ENCODE data around the gene PRKCSH. TPM values are rescaled to one million over a fixed set of nuclear protein-coding genes. Genes with fewer than 3 reads are reported as not detected.

Gene PRKCSH
- total and polyA plus RNA-seq, 10 of the 15 experiments (the other 5 are each of a cell fraction or from before 2014, with no cell fraction given): 1.1 to 280 (median 44.1) TPM

- ChIA-PET POLR2A (interaction anchor here (0.7 kb wide), 1 partner anchor 36 kb away, joined by 4 read pairs; no protein-coding TSS in a partner anchor), CTCF (interaction anchor here (1.1 kb wide), 1 partner anchor 61 kb away, joined by 3 read pairs; no protein-coding TSS in a partner anchor), SMC1A (ENCODE audit: uncharacterized antibody, unreplicated experiment) (no interaction called here), RAD21 (ENCODE audit: unreplicated experiment) (no interaction called here)
- intact Hi-C loops (cut with micrococcal nuclease; ENCODE audit: unreplicated experiment): loop anchor here (5.0 kb wide), 1 partner anchor 146 kb away; no protein-coding TSS in a partner anchor
- H3K4me1 ChIP-seq (ENCODE audit: control insufficient read depth, insufficient read depth, low read length): peaks cover 11% of the 10 kb centered on the region
- H3K4me3 ChIP-seq: no peak overlapping the region
- peaks cover 10 to 20% of the 10 kb centered on the region in 2 experiments; a peak in 3 of 4 replicates for H3K36me3 ChIP-seq (ENCODE audit: control insufficient read depth in 2 of 2, insufficient read depth in 2 of 2, low read length in 1 of 2)
- H3K27ac ChIP-seq (ENCODE audit: control insufficient read depth, insufficient read depth): no peak overlapping the region
- BruUV-seq (replicated peaks): no TSS peak
- ATAC-seq (no peak), DNase-seq (ENCODE audit: low read depth, low spot score) (no peak), FAIRE-seq (no peak)
- TF ChIP-seq SPI1 (IDR thresholded peaks at IDR 0.05; ENCODE audit: borderline replicate concordance, insufficient read depth, low read depth, low read length): peak; percentile 53; the same call in 1 of the 2 replicates
- peak; percentile 27 to 28; a peak in 1 of 4 replicates for TF ChIP-seq IKZF2 (IDR thresholded peaks at IDR 0.05)
- 0 out of 2 replicates have a peak, but pooled peaks have one; percentile 29 for TF ChIP-seq TCF12 (IDR thresholded peaks at IDR 0.05; ENCODE audit: low read depth, low read length)
- TF ChIP-seq RFX5 (IDR thresholded peaks at IDR 0.05; ENCODE audit: low read depth, low read length): no peak
- H2AFZ ChIP-seq (ENCODE audit: control insufficient read depth, low read depth, low read length): no peak overlapping the region
- no peaks in the 10 kb centered on the region for H3K27me3 ChIP-seq (replicated peaks in 1 of 2; ENCODE audit: control insufficient read depth in 2 of 2, insufficient read depth in 2 of 2, low read length in 1 of 2)
- in situ Hi-C loops (cut with MboI): no loop called here
- peak overlapping the region; percentile 18; the same call in 1 of the 2 replicates for H3K4me2 ChIP-seq (ENCODE audit: control insufficient read depth, insufficient read depth)
- H3K9ac ChIP-seq (ENCODE audit: control insufficient read depth, insufficient read depth, low read length): no peak overlapping the region
- 76% methylated on average over 9 of the region's 9 CpGs for WGBS (ENCODE audit: insufficient coverage, insufficient replicate concordance, low lambda C conversion rate, missing lambda C conversion rate)
- no peaks in the 10 kb centered on the region for H3K9me3 ChIP-seq (replicated peaks; ENCODE audit: control insufficient read depth, insufficient read depth, low read length)
- no peaks in the 10 kb centered on the region for H4K20me1 ChIP-seq (ENCODE audit: control insufficient read depth, insufficient read depth)
- H3K79me2 ChIP-seq (ENCODE audit: control insufficient read depth, insufficient read depth, low read length): peaks cover 15% of the 10 kb centered on the region
Measured at GRCh38 chr19:11437955-11438354, 2.5 kb downstream of the PRKCSH start.

GRCh38 chr19:11444059-11444458, 8.6 kb downstream of the PRKCSH start:
- WGBS (ENCODE audit: insufficient coverage, insufficient replicate concordance, low lambda C conversion rate, missing lambda C conversion rate): 68% methylated on average over 5 of the region's 5 CpGs
- H3K27ac ChIP-seq (ENCODE audit: control insufficient read depth, insufficient read depth): no peak overlapping the region
- H3K9ac ChIP-seq (ENCODE audit: control insufficient read depth, insufficient read depth, low read length): no peak overlapping the region
- H2AFZ ChIP-seq (ENCODE audit: control insufficient read depth, low read depth, low read length): no peak overlapping the region
- no peaks in the 10 kb centered on the region for H3K9me3 ChIP-seq (replicated peaks; ENCODE audit: control insufficient read depth, insufficient read depth, low read length)
- 0 out of 2 replicates have a peak, but pooled peaks cover under 1% of the 10 kb centered on the region for H3K4me1 ChIP-seq (ENCODE audit: control insufficient read depth, insufficient read depth, low read length)
- in situ Hi-C loops (cut with MboI): no loop called here
- ChIA-PET CTCF (interaction anchor here (0.6 to 2.2 kb wide), 6 partner anchors 8 to 258 kb away, joined by 3 to 15 read pairs (median 6); partner anchors contain the start of genes ODAD3 and PRKCSH), POLR2A (interaction anchor here (0.6 to 1.6 kb wide), 5 partner anchors 8 to 139 kb away, joined by 3 to 4 read pairs (median 3); partner anchors contain the start of genes ODAD3 and PRKCSH), RAD21 (ENCODE audit: unreplicated experiment) (interaction anchor here (0.9 to 1.1 kb wide), 3 partner anchors 62 to 67 kb away, joined by 3 to 7 read pairs (median 6); no protein-coding TSS in a partner anchor), SMC1A (ENCODE audit: uncharacterized antibody, unreplicated experiment) (interaction anchor here (0.8 to 1.2 kb wide), 2 partner anchors 63 to 98 kb away, joined by 3 read pairs; partner anchors contain the start of genes CCDC159 and TMEM205)
- no peaks in the 10 kb centered on the region for H4K20me1 ChIP-seq (ENCODE audit: control insufficient read depth, insufficient read depth)
- H3K27me3 ChIP-seq (replicated peaks in 1 of 2; ENCODE audit: control insufficient read depth in 2 of 2, insufficient read depth in 2 of 2, low read length in 1 of 2): no peaks in the 10 kb centered on the region
- H3K79me2 ChIP-seq (ENCODE audit: control insufficient read depth, insufficient read depth, low read length): no peaks in the 10 kb centered on the region
- no TSS peak for BruUV-seq (replicated peaks)
- TF ChIP-seq KLF5 (IDR thresholded peaks at IDR 0.05; ENCODE audit: partially characterized antibody): no peak
- TF ChIP-seq ZBED1 (IDR thresholded peaks at IDR 0.05; ENCODE audit: borderline replicate concordance): no peak
- TF ChIP-seq BMI1 (IDR thresholded peaks at IDR 0.05; ENCODE audit: borderline replicate concordance): no peak
- no peak for TF ChIP-seq NR2C1 (IDR thresholded peaks at IDR 0.05)
- TF ChIP-seq IRF4 (IDR thresholded peaks at IDR 0.05; ENCODE audit: low read depth, low read length): no peak
- H3K4me3 ChIP-seq: no peak overlapping the region
- no peak for FAIRE-seq
- DNase-seq (ENCODE audit: low read depth, low spot score): no peak
- intact Hi-C loops (cut with micrococcal nuclease; ENCODE audit: unreplicated experiment): no loop called here
- no peak overlapping the region for H3K4me2 ChIP-seq (ENCODE audit: control insufficient read depth, insufficient read depth)
- H3K36me3 ChIP-seq (ENCODE audit: control insufficient read depth in 2 of 2, insufficient read depth in 2 of 2, low read length in 1 of 2): peaks cover 16 to 40% of the 10 kb centered on the region in 2 experiments
- ATAC-seq: no peak

All from GM12878 (cell line).